Tibial nerve (tissue), 4 donors: ENCODE results near the gene TXK. TPM values are rescaled to one million over a fixed set of nuclear protein-coding genes. Genes with fewer than 3 reads are reported as not detected.

Experiments used
- DNase-seq, 2 donors: peaks; one replicate each; pipeline ENCODE4 v3.0.0-alpha.2; 2019; ENCODE audit warnings: low spot score in 2 of 2
- H3K27ac ChIP-seq, 4 donors: fragments of 200-600 bp; sonication (generic) in 3 of 4; one replicate each; pipeline ENCODE4 v1.5.1; 2017 to 2019; ENCODE audit warnings: mild to moderate bottlenecking in 1 of 4
- H3K27me3 ChIP-seq, 2 donors: fragments of 200-600 bp; sonication (generic) in 1 of 2; one replicate each; pipeline versions ENCODE4 v1.5.1 to v1.6.0; 2017 to 2019
- H3K36me3 ChIP-seq, 3 donors: fragments of 200-600 bp; sonication (generic); one replicate each; pipeline ENCODE4 v1.5.1; 2018 to 2019
- H3K4me1 ChIP-seq, 4 donors: fragments of 200-600 bp; sonication (generic) in 3 of 4; one replicate each; pipeline ENCODE4 v1.5.1; 2017 to 2019
- H3K4me3 ChIP-seq, 4 donors: fragments of 200-600 bp; sonication (generic) in 3 of 4; one replicate each; pipeline ENCODE4 v1.5.1; 2017 to 2019; ENCODE audit warnings: mild to moderate bottlenecking in 1 of 4, moderate library complexity in 1 of 4
- H3K9me3 ChIP-seq, 4 donors: fragments of 200-600 bp; sonication (generic) in 3 of 4; one replicate each; pipeline ENCODE4 v1.5.1; 2017 to 2019
- CTCF ChIP-seq, 5 experiments: fragments of 200-600 bp in 3 of 5; fragments of 450-650 bp in 2 of 5; sonication (generic) in 3 of 5; IDR thresholded peaks; one replicate each; pipeline ENCODE4 v1.5.1; 2016 to 2019; ENCODE audit warnings: antibody characterized with exemption in 5 of 5, mild to moderate bottlenecking in 3 of 5, moderate library complexity in 2 of 5
- EP300 ChIP-seq, 2 donors: sonication (generic); formaldehyde crosslinking; IDR thresholded peaks; one replicate each; pipeline ENCODE4 v1.6.1; 2017; ENCODE audit warnings: antibody characterized with exemption in 2 of 2, mild to moderate bottlenecking in 1 of 2
- POLR2A ChIP-seq, 2 donors: fragments of 450-650 bp; IDR thresholded peaks; one replicate each; pipeline ENCODE4 v1.6.1; 2017; ENCODE audit warnings: antibody characterized with exemption in 2 of 2, mild to moderate bottlenecking in 2 of 2, moderate library complexity in 2 of 2
- WGBS, 2 donors: methylation state at CpG; one replicate each; pipeline ENCODE4 v1.1.5; 2018; 5-methylcytosine and 5-hydroxymethylcytosine counted together
- total RNA-seq, 4 donors: library from RNA; depleted of rRNA; stranded (reverse); fragments of >200 nt; gene quantifications; one replicate each; pipeline ENCODE4 v1.1.0, GENCODE V29; 2016

The TXK gene
- total RNA-seq, 4 donors from 2014 or later = 0.22 to 0.84 (median 0.30) TPM; not detected in 1

GRCh38 chr4:48163746-48164145 lies 29.7 kb upstream of the TXK start:
- WGBS, 2 donors = 70 to 80% methylated on average over 1 of the region's 1 CpG

GRCh38 chr4:48162162-48162561 lies 28.1 kb upstream of the TXK start:
- H3K9me3 ChIP-seq = no peaks in the 10 kb centered on the region
- H3K36me3 ChIP-seq = peaks cover 0 to 11% (median 0%) of the 10 kb centered on the region in 3 donors
- no peak for DNase-seq
- no peak for TF ChIP-seq CTCF (IDR thresholded peaks at IDR 0.05)
- TF ChIP-seq EP300 (IDR thresholded peaks at IDR 0.05) = no peak
- TF ChIP-seq POLR2A (IDR thresholded peaks at IDR 0.05) = no peak
- no peak overlapping the region for H3K27ac ChIP-seq
- H3K27me3 ChIP-seq = no peaks in the 10 kb centered on the region
- 71 to 77% methylated on average over 4 of the region's 4 CpGs for WGBS, 2 donors
- H3K4me1 ChIP-seq = no peaks in the 10 kb centered on the region
- H3K4me3 ChIP-seq = no peak overlapping the region

More at GRCh38 chr4:48163746-48164145, 29.7 kb upstream of the TXK start:
- peaks cover 0 to 11% (median 0%) of the 10 kb centered on the region in 3 donors for H3K36me3 ChIP-seq
- H3K9me3 ChIP-seq = no peaks in the 10 kb centered on the region
- no peaks in the 10 kb centered on the region for H3K27me3 ChIP-seq
- no peak overlapping the region for H3K4me3 ChIP-seq
- no peak for DNase-seq
- H3K4me1 ChIP-seq = no peaks in the 10 kb centered on the region
- TF ChIP-seq EP300 (IDR thresholded peaks at IDR 0.05) (no peak), CTCF (IDR thresholded peaks at IDR 0.05) (no peak), POLR2A (IDR thresholded peaks at IDR 0.05) (no peak)
- no peak overlapping the region for H3K27ac ChIP-seq

- Histone ChIP-seq H3K4me1 (no peaks in the 10 kb centered on the region), H3K27ac (no peak overlapping the region)
- WGBS, 2 donors = 78 to 93% methylated on average over 3 of the region's 3 CpGs
Observed at GRCh38 chr4:48157271-48157670, 23.2 kb upstream of the TXK start.

GRCh38 chr4:48156423-48156822 lies 22.4 kb upstream of the TXK start:
- H3K27me3 ChIP-seq = no peaks in the 10 kb centered on the region
- no peak for DNase-seq
- WGBS, 2 donors = 68 to 85% methylated on average over 1 of the region's 1 CpG
- H3K27ac ChIP-seq = no peak overlapping the region
- H3K36me3 ChIP-seq = peaks cover 0 to 42% (median 0%) of the 10 kb centered on the region in 3 donors
- H3K4me1 ChIP-seq = no peaks in the 10 kb centered on the region
- no peak overlapping the region for H3K4me3 ChIP-seq
- peaks cover 0 to 30% (median 8%) of the 10 kb centered on the region in 4 donors for H3K9me3 ChIP-seq
- TF ChIP-seq CTCF (IDR thresholded peaks at IDR 0.05) (no peak), POLR2A (IDR thresholded peaks at IDR 0.05) (no peak), EP300 (IDR thresholded peaks at IDR 0.05) (no peak)

More at GRCh38 chr4:48157271-48157670, 23.2 kb upstream of the TXK start:
- no peaks in the 10 kb centered on the region for H3K27me3 ChIP-seq
- H3K36me3 ChIP-seq = peaks cover 0 to 42% (median 0%) of the 10 kb centered on the region in 3 donors
- no peak for DNase-seq
- peaks cover 0 to 30% (median 8%) of the 10 kb centered on the region in 4 donors for H3K9me3 ChIP-seq
- H3K4me3 ChIP-seq = no peak overlapping the region
- TF ChIP-seq POLR2A (IDR thresholded peaks at IDR 0.05) = no peak
- no peak for TF ChIP-seq EP300 (IDR thresholded peaks at IDR 0.05)
- TF ChIP-seq CTCF (IDR thresholded peaks at IDR 0.05) = no peak

GRCh38 chr4:48153791-48154550 lies 19.9 kb upstream of the TXK start:
- no peak overlapping the region for H3K27ac ChIP-seq
- TF ChIP-seq EP300 (IDR thresholded peaks at IDR 0.05) (no peak), POLR2A (IDR thresholded peaks at IDR 0.05) (no peak), CTCF (IDR thresholded peaks at IDR 0.05) (no peak)
- peaks cover 0 to 30% (median 8%) of the 10 kb centered on the region in 4 donors for H3K9me3 ChIP-seq
- no peak for DNase-seq
- H3K36me3 ChIP-seq = peaks cover 0 to 42% (median 0%) of the 10 kb centered on the region in 3 donors
- H3K4me3 ChIP-seq = no peak overlapping the region
- 83 to 88% methylated on average over 1 of the region's 1 CpG for WGBS, 2 donors
- no peaks in the 10 kb centered on the region for H3K4me1 ChIP-seq
- no peaks in the 10 kb centered on the region for H3K27me3 ChIP-seq
